NCI-H187 (cell line): Measurements from ENCODE around the gene TTBK2.
A peak's percentile ranks its signal among the peaks of the same experiment; 100 is the strongest.

Experiments
- DNase-seq, 2 experiments: peaks; one replicate each; lab custom pipeline; 2025; lab: John Stamatoyannopoulos, UW

TTBK2 gene

GRCh38 chr15:42727750-42728381, 192.7 kb downstream of the TTBK2 start:
- peak in 1 of 2 experiments; percentile 2 for DNase-seq

DNA sequence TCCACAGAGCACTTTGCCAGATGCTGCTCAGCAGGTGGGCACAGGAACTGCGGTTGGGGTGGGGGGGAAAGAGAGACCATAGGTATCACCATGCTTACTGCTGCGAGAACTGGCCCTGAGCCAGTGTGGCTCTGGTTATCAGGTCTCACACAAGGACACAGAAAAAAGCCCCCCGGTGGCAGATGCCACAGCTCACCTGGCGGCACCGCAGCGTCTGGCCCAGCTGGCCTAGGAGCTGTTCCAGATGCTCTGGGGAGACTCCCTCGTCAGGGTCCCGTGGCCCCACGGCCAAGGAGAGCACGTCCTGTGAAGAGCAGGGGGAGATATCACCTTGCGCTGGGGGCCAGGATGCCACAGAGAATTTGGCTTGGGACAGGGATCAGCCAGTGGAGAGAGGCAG, 194.5 kb downstream of the TTBK2 start:
- DNase-seq, result no peak

DNA sequence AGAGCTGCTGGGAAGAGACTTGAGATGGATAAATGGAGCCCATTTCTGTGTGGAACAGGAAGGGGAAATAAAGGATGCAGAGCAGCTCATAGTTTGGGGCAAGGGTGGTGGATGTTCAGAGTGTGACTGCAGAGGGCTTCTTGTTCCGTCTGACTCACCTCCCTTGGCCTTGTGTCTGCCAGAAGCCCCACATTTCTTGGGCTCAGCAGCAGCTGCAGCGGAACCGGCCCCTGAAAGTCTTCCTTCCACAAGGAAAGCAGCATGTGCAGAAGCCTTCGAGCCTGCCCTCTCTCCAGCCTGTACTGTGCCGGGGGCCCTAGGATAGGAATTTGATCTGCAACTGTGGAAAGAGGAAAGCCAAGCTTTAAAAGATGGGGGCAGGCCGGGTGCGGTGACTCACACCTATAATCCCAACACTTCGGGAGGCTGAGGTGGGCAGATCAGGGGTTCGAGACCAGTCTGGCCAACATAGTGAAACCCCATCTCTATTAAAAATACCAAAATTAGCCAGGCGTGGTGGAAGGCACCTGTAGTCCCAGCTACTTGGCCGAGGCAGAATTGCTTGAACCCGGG, 195.2 kb downstream of the TTBK2 start:
- DNase-seq, result no peak

DNA sequence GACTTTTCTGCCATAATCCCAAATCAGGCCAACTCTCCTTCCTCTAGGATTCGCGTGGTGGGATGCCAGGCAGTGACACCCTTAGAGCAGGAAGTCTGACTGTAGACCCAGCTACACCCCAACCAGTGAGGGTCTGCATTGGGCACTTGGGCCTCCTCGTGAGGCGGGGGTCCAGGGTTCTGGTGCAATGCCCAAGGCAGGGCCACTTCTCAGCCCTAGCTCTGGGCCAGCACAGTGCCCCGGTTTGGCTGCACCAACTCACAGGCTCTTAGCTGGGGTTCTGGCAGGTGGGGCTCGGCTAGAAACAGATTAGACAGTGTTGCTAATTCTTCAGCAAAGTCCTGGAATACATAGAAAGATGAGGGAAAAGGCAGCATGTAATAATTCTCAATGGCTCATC, 196.3 kb downstream of the TTBK2 start:
- no peak for DNase-seq

- no peak for DNase-seq
These were observed 197.5 kb downstream of the TTBK2 start for GRCh38 chr15:42723068-42723467.

DNA sequence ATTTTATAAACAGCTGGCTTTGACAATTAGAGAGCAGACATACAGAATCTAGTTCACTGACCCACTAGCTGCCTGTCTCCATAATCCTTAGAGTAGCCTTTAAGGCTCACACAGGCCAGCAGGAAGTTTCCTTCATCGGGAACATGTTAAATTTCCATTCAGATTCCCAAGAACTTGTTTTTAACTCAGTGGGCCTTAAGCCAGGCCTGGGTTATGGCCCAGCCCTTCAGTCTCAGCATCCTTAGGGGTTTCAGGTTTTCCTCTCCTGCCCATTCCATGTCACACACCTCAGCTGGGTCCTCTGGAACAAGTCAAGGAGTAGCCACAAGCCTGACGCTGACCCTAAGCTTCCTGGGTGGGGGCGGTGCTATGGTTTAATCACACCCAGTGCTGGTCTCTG, 198.7 kb downstream of the TTBK2 start:
- DNase-seq, result no peak

DNA sequence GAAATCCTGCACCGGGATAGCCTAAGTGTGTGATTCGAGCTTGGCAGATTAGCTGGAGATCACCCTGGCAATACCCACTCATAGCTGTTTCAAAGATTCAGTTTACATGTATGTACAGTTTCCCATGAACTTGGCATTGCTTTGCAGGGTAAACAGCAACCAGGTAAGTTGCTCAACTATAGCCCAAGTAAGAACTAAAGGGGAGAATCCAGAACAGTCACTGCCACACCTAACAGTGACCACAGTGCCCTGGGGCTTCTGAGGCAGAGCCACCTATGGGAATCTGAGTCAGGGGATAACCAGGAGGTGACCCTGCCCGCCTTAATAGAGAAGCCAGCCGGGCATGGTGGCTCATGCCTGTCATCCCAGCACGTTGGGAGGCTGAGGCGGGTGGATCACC, 199.6 kb downstream of the TTBK2 start:
- no peak for DNase-seq

DNA sequence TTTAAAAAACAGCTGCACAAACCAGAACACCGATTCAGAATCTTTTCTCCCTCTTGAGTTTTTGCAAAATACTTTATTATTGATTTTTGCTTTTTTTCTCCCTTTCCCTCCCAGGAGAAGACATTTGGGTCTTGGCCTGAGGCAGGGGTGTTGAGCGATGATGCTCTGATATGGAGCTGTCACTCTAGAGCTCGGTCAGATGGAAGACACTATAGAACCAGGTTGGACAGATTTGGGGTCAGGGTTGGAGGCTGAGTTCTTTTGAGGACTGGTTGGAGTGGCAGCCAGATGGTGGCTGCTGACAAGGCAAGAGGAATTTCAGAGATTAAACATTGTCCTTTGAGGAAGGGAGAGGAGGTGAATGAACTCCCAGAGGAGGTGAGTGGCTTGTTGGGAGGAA, 200.5 kb downstream of the TTBK2 start:
- no peak for DNase-seq

DNA sequence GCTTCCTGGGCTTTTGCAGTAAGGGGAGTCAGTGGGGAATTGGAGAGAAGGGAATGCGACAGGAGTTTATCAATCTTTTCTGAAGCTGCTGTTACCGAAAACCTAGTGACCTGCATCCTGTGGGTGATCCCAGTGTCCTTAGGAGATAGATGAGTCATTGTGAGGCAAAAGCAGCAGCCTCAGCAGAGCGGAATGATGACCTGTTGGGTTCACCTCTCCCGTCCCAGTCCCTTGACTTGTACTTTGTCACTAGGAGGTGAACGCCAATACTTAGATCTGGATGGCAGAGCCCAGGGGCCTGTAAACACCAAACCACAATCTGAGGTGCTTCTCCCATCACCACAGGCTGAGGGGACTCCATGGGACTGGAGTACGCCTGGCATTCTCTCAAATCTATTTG, 201.5 kb downstream of the TTBK2 start:
- no peak for DNase-seq

- DNase-seq, result no peak
These were observed 204.0 kb downstream of the TTBK2 start for GRCh38 chr15:42716626-42717025.

DNA sequence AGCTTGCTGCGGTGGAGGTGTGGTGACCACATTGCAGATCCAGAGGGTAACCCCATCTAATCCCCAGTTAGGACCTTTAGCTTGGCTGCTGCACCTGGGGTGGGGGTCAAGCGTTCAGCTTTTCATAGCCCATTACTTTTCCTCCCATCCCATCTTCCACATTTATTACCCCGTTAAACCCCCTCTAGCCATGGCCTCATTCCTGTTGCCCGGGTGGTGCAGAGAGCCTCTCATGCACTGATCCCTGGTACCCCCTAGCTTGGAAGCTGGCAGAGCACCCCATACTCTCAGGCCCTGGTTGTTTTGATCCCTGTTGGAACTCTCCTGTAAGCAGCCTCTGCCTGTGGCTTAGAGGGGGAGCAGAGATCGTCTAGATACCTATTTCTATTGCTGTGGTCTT, 204.5 kb downstream of the TTBK2 start:
- no peak for DNase-seq

DNA sequence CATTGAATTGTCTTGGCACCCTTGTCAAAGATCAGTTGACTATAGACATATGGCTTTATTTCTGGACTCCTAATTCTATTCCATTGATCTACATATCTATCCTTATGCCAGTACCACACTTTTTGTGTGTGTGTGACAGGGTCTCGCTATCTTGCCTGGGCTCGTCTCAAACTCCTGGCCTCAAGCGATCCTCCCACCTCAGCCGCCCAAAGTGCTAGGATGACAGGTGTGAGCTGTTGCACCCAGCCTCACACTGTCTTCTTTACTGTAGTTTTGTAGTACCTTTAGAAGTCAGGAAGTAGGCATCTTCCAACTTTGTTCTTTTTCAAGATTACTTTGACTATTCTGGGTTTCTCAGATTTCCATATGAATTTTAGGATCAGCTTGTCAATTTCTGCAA, 208.0 kb downstream of the TTBK2 start:
- no peak for DNase-seq

GRCh38 chr15:42711746-42712145, 208.8 kb downstream of the TTBK2 start:
- no peak for DNase-seq

GRCh38 chr15:42710662-42711061, 209.9 kb downstream of the TTBK2 start:
- no peak for DNase-seq

DNA sequence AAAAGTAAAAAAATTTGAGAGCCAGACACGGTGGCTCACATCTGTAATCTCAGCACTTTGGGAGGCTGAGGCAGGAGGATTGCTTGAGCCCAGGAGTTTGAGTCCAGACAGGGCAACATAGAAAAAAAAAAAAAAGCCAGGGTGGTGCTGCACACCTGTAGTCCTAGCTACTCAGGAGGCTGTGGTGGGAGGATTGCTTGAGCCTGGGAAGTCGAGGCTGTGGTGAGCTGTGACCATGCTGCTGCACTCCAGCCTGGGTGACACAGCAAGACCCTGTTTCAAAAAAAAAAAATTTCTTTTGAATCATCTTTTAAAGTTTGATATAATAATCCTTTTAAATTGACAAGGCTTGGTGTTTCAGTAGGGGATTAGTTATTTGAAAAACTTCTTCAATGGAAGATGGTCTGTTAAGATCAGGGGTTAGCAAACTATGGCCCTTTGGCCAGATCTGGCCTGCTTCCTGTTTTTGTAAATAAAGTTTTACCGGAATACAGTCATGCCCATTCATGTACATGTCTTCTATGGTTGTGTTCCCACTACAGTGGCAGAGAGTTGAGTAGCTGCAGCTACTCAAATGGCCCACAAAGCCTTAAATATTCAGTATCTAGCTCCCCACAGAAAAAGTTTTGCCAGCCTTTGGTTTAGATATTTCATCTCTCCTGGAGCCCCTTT, 212.6 kb downstream of the TTBK2 start:
- no peak for DNase-seq

DNA sequence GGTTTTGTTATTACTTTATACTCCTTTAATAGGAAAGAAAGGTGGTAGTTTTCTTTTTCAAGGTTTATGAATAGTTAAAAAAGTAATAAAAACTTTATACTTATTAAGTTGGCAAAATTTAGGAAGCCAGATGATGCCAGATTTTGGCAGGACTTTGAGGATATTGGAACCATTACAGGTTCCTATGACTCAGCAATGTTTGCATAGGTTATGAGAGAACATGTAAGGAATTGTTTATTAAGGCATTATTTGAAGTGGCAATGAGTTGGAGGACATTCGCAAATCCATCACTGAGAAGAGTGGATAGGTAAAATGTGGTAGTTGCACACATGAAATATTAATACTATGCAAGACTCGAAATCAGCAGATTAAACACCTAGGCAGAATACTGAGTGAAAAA, 213.5 kb downstream of the TTBK2 start:
- no peak for DNase-seq

- no peak for DNase-seq
These were observed 215.2 kb downstream of the TTBK2 start for GRCh38 chr15:42705336-42705735.

- no peak for DNase-seq
These were observed 216.1 kb downstream of the TTBK2 start for GRCh38 chr15:42704492-42704926.

DNA sequence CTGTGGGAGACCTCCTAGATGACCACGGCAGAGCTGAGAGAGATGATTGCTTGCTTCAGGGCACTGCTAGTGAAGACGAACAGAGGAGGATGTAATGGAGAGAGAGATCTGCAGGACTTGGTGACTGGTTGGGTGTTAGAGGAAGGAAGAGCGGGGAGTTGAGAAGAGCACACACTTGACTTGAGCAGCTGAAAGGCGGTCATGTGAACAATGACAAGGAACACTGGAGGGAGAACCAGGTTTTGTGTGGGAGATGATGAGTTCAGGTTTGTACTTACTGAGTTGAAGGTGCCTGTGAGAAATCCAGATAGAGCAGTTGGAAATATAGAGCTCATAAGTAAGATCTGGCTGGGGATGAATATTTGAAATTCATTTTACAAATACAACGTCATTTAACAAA, 224.0 kb downstream of the TTBK2 start:
- DNase-seq, result no peak

DNA sequence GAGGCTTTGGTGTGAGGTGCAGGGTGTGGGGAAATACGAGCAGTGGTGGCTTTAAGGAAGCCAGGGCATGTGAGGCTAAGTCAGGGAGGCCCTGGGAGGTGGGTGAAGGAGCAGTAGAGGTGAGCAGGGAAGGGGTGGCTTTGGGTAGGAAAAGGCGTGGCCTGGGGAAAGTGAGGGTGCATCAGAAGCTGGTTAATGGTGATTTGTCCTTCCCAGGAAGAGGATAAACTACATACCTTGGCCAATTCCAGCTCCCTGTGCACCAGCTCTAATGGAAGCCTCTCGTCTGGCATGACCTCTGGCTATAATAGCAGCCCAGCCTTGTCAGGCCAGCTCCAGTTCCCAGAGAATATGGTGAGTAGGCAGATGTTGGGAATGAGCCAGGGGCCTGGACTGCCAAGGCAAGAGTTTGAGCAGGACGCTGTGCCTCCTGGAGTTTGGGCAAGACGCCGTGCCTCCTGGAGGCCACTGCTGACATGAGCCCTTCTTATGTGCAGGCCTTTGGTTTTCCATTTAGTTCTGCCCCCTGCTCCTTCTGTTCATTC, 225.0 kb downstream of the TTBK2 start:
- DNase-seq, result no peak

GRCh38 chr15:42694398-42694797, 226.2 kb downstream of the TTBK2 start:
- DNase-seq, result no peak

DNA sequence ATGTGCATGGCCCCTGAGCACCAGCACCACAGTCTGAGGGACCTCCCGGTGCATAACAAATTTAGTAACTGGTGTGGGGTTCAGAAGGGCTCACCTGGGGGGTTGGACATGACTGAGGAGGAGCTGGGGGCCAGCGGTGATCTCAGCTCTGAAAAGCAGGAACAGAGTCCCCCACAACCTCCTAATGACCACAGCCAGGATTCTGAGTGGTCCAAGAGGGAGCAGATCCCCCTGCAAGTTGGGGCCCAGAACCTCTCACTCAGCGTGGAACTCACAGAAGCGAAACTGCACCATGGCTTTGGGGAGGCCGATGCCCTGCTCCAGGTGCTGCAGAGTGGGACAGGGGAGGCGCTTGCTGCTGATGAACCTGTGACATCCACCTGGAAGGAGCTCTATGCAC, 226.6 kb downstream of the TTBK2 start:
- no peak for DNase-seq

DNA sequence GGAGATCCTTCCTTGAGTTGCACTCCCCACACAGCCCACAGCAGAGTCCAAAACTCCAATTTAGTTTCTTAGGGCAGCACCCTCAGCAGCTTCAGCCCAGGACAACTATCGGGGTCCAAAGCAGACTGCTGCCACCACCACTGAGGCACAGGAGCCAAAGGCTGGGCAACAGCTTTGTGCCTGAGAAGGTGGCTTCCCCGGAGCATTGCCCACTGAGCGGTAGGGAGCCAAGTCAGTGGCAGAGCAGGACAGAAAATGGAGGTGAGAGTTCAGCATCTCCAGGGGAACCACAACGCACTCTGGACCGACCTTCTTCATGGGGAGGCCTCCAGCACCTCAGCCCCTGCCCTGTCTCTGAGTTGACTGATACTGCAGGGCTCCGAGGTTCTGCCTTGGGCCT, 227.1 kb downstream of the TTBK2 start:
- no peak for DNase-seq
